Measurements from ENCODE around the gene RPL12.

GRCh38 chr9:127421057-127421456 is 30.1 kb downstream of the RPL12 start:
- no peak for TF ChIP-seq CTCF (IDR thresholded peaks at IDR 0.05)
- no peak for TF ChIP-seq POLR2A (IDR thresholded peaks at IDR 0.05)
